Peyer's patch (tissue), 4 donors: Measurements from ENCODE around the gene ABCG4. TPM values are rescaled to one million over a fixed set of nuclear protein-coding genes. Genes with fewer than 3 reads are reported as not detected.
"Not testable (repeated sequence)": the region's sequence is repeated elsewhere in the genome, so short reads cannot be mapped to it uniquely, and the experiment has no call there.

ENCODE experiments used
- DNase-seq, 3 donors: peaks; one replicate each; pipeline ENCODE4 v3.0.0-alpha.2; 2017 to 2019
- H3K27ac ChIP-seq, 4 donors: fragments of 200-600 bp; sonication (generic); one replicate each; pipeline ENCODE4 v1.5.1; 2016 to 2019
- H3K27me3 ChIP-seq, 2 donors: fragments of 200-600 bp; sonication (generic); one replicate each; pipeline ENCODE4 v1.5.1; 2019
- H3K36me3 ChIP-seq, 3 donors: fragments of 200-600 bp; sonication (generic); one replicate each; pipeline ENCODE4 v1.5.1; 2016 to 2019
- H3K4me1 ChIP-seq, 4 donors: fragments of 200-600 bp; sonication (generic); one replicate each; pipeline ENCODE4 v1.5.1; 2016 to 2019
- H3K4me3 ChIP-seq, 4 donors: fragments of 200-600 bp; sonication (generic); 1 replicate in 3 of 4; 2 replicates in 1 of 4; pipeline ENCODE4 v1.5.1; 2016 to 2019; ENCODE audit warnings: mild to moderate bottlenecking in 1 of 4
- H3K9me3 ChIP-seq, 4 donors: fragments of 200-600 bp; sonication (generic); one replicate each; pipeline ENCODE4 v1.5.1; 2016 to 2019; ENCODE audit warnings: mild to moderate bottlenecking in 1 of 4
- POLR2A ChIP-seq, 2 donors: fragments of 450-650 bp; IDR thresholded peaks; one replicate each; pipeline ENCODE4 v1.5.1; 2017; ENCODE audit warnings: antibody characterized with exemption in 2 of 2, mild to moderate bottlenecking in 2 of 2, moderate library complexity in 2 of 2
- total RNA-seq, 4 donors: library from RNA; depleted of rRNA; stranded (reverse); fragments of >200 nt; gene quantifications; one replicate each; pipeline ENCODE4 v1.1.0, GENCODE V29; 2016
- TF ChIP-seq, protein P1 (sequence below), 6 experiments: fragments of 450-650 bp in 4 of 6; fragments of 200-600 bp in 2 of 6; sonication (generic) in 1 of 6; IDR thresholded peaks; one replicate each; pipeline ENCODE4 v1.5.1; 2017 to 2019; ENCODE audit warnings: antibody characterized with exemption in 6 of 6, mild to moderate bottlenecking in 3 of 6, moderate library complexity in 1 of 6

Gene ABCG4
- total RNA-seq, 4 donors from 2014 or later: not detected

DNA sequence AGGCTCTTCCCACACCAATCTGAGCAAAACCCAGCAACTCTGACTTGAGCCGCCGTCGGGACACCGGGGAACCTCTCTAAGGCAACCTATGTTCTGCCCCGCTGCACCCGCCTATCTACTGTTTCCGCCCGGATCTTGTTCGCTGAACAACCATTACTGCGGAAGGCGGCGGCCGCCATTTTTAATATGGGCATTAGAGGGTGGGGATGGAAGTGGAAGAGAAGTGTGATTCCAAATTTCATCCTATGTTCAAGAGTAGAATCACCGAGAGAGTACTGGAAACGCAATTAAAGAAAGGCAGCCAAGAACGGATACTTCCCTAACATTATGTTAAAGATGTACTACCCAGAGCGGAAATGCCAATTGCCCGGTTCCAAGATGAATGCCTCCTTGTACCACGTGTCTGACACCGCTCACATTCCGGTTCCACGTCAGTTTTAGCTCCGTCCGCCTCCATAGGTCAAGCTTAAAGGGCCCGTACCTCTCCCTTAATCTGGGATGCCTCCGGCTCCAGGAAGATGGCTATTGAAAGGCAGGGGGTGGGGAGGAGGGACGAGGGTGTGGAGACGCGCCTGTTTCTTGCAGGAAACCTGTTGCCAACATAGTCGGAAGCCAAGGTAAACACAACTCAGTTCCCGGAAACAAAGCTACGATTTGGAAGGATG is 47.0 kb upstream of the ABCG4 start, which contains the start of gene DPAGT1:
Gene DPAGT1, minus strand, starts transcription at position 95 of the 665 bp plus-strand sequence. CDS start 198 bp downstream, outside the sequence.
- peaks cover 4 to 32% (median 9%) of the 10 kb centered on the region in 4 donors for H3K4me1 ChIP-seq
- TF ChIP-seq, protein P1, sequence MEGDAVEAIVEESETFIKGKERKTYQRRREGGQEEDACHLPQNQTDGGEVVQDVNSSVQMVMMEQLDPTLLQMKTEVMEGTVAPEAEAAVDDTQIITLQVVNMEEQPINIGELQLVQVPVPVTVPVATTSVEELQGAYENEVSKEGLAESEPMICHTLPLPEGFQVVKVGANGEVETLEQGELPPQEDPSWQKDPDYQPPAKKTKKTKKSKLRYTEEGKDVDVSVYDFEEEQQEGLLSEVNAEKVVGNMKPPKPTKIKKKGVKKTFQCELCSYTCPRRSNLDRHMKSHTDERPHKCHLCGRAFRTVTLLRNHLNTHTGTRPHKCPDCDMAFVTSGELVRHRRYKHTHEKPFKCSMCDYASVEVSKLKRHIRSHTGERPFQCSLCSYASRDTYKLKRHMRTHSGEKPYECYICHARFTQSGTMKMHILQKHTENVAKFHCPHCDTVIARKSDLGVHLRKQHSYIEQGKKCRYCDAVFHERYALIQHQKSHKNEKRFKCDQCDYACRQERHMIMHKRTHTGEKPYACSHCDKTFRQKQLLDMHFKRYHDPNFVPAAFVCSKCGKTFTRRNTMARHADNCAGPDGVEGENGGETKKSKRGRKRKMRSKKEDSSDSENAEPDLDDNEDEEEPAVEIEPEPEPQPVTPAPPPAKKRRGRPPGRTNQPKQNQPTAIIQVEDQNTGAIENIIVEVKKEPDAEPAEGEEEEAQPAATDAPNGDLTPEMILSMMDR (IDR thresholded peaks at IDR 0.05): peak in 2 of 6 experiments; percentile 1 to 5
- TF ChIP-seq POLR2A (IDR thresholded peaks at IDR 0.05): peak; percentile 13 to 52
- no peaks in the 10 kb centered on the region for H3K9me3 ChIP-seq
- H3K27me3 ChIP-seq: no peaks in the 10 kb centered on the region
- H3K36me3 ChIP-seq: peaks cover 0 to 16% (median 0%) of the 10 kb centered on the region in 3 donors
- peak; percentile 86 to 95 (median 88) for DNase-seq
- H3K4me3 ChIP-seq: peak within 1 kb of the TSS; percentile 73 to 97 (median 82)
- peak within 1 kb of the TSS; percentile 88 to 92 (median 89) for H3K27ac ChIP-seq

DNA sequence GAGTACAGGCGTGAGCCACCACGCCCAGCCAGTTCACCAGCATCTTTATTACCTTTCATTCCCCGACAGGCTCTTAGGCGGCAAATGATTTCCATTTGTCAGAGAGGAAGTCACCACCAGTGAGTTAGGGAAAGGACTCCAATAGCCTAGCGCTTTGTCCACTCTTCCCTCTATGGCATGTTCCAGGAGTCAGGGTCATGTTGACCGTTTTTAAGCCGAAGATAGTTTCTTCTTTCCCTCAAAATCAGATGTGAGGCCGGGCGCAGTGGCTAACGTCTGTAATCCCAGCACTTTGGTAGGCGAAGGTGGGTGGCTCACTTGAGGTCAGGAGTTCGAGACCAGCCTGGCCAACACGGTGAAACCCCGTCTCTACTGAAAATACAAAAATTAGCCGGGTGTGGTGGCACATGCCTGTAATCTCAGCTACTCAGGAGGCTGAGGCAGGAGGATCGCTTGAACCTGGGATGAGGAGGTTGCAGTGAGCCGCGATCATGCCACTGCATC is 45.6 kb upstream of the ABCG4 start:
- DNase-seq: peak in 1 of 3 donors; percentile 27
- H3K4me3 ChIP-seq: peak overlapping the region in 3 of 4 donors; percentile 73 to 97 (median 85)
- peak overlapping the region; percentile 88 to 92 (median 89) for H3K27ac ChIP-seq
- not testable (repeated sequence) for H3K27me3 ChIP-seq, H3K9me3 ChIP-seq, H3K36me3 ChIP-seq
- peaks cover 4 to 33% (median 10%) of the 10 kb centered on the region in 4 donors for H3K4me1 ChIP-seq

- TF ChIP-seq, protein P1 (IDR thresholded peaks at IDR 0.05): peak in 2 of 6 experiments; percentile 40 to 42
- TF ChIP-seq POLR2A (IDR thresholded peaks at IDR 0.05): no peak
- Histone ChIP-seq H3K4me3 (no peak overlapping the region), H3K4me1 (peaks cover 4 to 39% (median 15%) of the 10 kb centered on the region in 4 donors), H3K36me3 (no peaks in the 10 kb centered on the region), H3K27ac (peak overlapping the region in 1 of 4 donors; percentile 89), H3K9me3 (no peaks in the 10 kb centered on the region), H3K27me3 (no peaks in the 10 kb centered on the region)
- DNase-seq: peak in 1 of 3 donors; percentile 10
These were observed 45.1 kb upstream of the ABCG4 start for GRCh38 chr11:119103793-119104192.

GRCh38 chr11:119106564-119107537 is 42.0 kb upstream of the ABCG4 start, which contains the start of gene C2CD2L:
C2CD2L (plus strand) TSS chr11:119107344; CDS start chr11:119107742, 398 bp downstream.
- H3K4me1 ChIP-seq: peaks cover 5 to 45% (median 10%) of the 10 kb centered on the region in 4 donors
- H3K27ac ChIP-seq: peak within 1 kb of the TSS; percentile 85 to 91 (median 88)
- TF ChIP-seq, protein P1 (IDR thresholded peaks at IDR 0.05): no peak
- TF ChIP-seq POLR2A (IDR thresholded peaks at IDR 0.05): peak; percentile 59 to 77
- peak within 1 kb of the TSS; percentile 81 to 96 (median 86) for H3K4me3 ChIP-seq
- H3K9me3 ChIP-seq: no peaks in the 10 kb centered on the region
- no peaks in the 10 kb centered on the region for H3K27me3 ChIP-seq
- peak; percentile 91 to 97 (median 96) for DNase-seq
- H3K36me3 ChIP-seq: peaks cover 0 to 18% (median 0%) of the 10 kb centered on the region in 3 donors

- H3K4me1 ChIP-seq: peaks cover 5 to 45% (median 10%) of the 10 kb centered on the region in 4 donors
- peak overlapping the region; percentile 85 to 91 (median 88) for H3K27ac ChIP-seq
- no peak for TF ChIP-seq POLR2A (IDR thresholded peaks at IDR 0.05)
- TF ChIP-seq, protein P1 (IDR thresholded peaks at IDR 0.05): no peak
- peaks cover 0 to 26% (median 0%) of the 10 kb centered on the region in 3 donors for H3K36me3 ChIP-seq
- peak in 1 of 3 donors; percentile 53 for DNase-seq
- H3K9me3 ChIP-seq: no peaks in the 10 kb centered on the region
- peak overlapping the region; percentile 81 to 96 (median 86) for H3K4me3 ChIP-seq
- no peaks in the 10 kb centered on the region for H3K27me3 ChIP-seq
These were observed 41.2 kb upstream of the ABCG4 start for GRCh38 chr11:119107538-119108145.
